Glomerular endothelial cell (primary cell): Measurements from ENCODE around the gene MARK1. TPM values are rescaled to one million over a fixed set of nuclear protein-coding genes. Genes with fewer than 3 reads are reported as not detected.

Source experiments
- DNase-seq: peaks from one replicate; pipeline ENCODE4 v3.0.0-alpha.2; 2011; ENCODE audit warnings: low read depth, low spot score; ENCODE audit errors: extremely low read depth
- total RNA-seq: library from RNA; depleted of rRNA; stranded (reverse); fragments of >200 nt; gene quantifications from 2 replicates; pipeline ENCODE4 v1.2.3, GENCODE V29; 2015

Gene MARK1
- total RNA-seq, 1 donor from 2014 or later: 2.6 TPM

DNA sequence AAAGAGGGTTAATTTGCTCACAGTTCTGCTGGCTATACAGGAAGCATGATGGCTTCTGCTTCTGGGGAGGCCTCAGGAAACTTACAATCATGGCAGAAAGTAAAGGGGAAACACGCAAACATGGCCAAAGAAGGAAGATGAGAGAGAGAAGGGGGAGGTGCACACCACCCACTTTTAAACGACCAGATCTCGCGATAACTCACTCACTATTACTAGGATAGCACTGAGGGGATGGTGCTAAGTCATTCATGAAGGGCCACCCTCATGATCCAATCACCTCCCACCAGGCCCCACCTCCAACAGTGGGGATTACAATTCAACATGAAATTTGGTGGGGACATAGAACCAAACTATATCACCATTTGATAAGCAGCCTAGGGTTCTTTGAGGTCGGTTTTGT is 159.9 kb downstream of the MARK1 start:
- no peak for DNase-seq

DNA sequence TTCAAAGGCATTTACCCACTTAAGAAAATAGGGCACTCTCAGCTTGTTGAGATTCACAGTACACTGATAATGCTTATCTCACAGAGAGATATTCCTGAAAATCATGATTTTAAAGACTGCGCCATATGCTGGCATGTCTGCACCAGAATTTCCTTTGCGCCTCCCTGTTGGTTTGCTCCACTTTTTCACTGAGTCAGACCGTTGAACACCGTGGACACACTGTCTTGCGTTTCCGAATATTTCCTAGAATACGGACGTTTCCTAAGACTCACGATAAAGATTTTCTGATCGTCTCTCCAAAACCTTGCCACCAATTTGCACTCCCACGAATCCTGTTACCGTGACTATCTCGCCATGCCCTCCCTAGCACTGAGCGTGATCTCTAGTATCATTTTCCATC is 161.7 kb downstream of the MARK1 start:
- DNase-seq: no peak

DNA sequence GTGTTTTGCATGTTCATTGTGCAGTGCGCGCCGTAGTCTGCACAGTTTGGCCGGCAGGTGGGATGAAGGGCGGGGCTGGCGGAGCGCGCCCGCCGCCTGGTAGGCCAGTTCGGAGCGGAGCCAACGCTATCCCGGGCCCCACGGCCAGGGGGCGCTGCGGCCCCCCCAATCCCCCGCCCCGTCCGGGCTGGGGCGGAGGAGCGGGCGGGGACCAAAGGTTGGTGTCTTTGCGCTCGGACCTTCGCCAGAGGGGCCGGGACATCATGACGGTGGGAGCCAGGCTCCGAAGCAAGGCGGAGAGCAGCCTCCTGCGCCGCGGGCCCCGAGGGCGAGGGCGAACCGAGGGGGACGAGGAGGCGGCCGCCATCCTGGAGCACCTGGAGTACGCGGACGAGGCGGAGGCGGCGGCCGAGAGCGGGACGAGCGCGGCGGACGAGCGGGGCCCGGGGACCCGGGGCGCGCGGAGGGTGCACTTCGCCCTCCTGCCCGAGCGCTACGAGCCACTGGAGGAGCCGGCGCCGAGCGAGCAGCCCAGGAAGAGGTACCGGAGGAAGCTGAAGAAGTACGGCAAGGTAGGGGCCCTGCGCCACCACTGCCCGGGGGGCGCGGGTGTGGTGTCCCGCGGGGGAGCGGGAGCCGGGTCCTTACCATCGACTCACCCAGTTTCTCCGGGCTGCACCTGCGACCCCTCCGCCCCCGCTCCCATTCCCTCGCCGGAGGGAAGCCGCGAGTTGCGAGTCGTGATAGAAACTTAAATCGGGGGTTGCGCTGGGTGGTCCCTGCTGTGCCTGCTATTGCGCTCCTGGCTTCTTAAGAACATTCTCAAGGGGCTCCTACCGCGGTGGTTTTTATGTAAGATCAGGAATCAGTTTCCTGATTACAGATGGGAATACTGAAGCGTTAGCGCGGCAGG is 162.5 kb downstream of the MARK1 start, which contains the start of gene C1orf115:
Gene C1orf115, plus strand, starts transcription at position 224 of the 913 bp plus-strand sequence. Its CDS starts 40 bp downstream, at position 264.
- no peak for DNase-seq

DNA sequence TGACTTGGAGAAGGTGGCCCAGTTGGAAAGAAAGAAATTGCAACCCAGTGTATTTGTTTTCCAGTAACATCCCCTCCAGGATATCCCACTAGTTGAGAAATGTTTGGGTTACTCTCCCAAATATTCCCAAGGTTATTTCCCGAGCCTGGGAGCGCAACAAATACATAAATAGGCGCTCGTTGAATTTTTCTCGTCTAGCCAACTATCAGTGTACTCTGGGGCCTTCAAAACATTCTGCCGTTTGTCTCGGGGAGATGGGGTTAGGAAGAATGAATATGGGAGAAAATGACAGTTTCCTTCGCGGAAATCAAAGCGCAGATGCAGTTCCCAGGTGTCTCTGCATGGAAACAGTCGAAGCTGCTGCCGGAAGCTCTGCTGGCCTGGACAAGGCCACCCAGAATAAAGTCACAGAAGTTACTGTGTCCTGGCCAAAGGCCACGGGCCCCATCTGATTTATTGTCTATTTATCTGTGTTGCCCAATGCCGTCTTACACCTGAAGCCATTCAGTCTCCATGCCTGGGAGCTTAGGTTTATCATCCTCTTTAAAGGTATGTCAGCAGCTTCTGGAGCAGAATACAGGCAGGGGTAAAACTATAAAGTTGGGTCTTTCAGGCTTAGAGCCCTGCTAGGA is 163.2 kb downstream of the MARK1 start:
- no peak for DNase-seq

DNA sequence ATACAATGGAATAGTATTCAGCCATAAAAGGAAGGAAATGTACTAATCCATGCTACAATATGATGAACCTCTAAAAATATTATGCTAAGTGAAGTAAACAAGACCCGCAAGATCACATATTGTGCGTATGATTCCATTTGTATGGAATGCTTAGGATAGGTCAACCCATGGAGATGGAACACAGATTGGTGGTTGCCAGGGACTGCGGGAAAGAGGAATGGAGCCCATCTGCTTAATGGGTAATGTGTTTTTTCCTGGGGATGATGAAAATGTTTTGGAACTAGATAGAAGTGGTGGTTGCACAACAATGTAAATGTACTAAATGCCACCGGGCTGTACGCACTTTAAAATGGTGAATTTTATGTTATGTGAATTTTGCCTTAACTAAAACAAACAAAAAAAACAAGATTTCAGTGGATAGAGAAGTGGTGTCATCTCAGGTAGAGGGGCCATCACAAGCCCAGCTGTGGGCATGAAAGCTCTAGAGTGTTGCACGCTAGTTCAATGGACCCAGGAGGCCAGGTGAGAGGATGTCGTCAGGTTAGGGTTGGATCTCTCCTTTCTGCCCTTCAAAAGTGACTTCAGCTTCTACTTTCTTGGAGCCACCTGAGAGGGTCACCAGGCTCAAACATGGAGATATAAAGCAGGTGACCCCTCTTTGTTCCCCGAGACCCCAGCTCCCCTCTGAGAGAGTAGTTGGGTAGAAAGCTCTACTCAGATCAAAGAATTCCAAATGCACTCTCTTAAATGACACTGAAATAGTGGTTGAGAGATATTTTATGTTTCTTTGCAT is 164.7 kb downstream of the MARK1 start:
- no peak for DNase-seq

DNA sequence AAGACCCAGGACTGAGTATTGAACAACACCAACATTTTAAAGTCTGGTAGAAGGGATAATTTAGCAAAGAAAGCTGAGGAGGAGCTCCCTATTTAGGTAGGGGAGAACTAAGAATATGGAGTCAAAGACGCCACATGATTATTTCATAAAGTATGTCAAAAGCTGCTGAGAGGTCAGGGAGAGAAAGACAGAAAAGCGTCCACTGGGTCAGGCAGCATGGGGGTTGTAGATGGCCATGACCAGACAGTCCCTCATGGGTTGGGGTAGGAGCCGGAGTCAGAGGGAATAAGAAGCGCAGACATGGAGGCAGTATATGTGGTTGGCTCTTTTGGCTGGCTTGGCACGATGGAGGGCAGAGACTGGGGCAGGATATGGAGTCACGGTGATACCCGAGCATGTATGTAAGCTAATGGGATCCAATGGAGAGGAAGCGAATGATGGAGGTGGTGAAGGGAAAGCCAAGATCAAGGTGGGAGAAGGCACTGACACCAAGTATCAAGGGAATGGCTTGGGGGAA is 167.0 kb downstream of the MARK1 start:
- no peak for DNase-seq

DNA sequence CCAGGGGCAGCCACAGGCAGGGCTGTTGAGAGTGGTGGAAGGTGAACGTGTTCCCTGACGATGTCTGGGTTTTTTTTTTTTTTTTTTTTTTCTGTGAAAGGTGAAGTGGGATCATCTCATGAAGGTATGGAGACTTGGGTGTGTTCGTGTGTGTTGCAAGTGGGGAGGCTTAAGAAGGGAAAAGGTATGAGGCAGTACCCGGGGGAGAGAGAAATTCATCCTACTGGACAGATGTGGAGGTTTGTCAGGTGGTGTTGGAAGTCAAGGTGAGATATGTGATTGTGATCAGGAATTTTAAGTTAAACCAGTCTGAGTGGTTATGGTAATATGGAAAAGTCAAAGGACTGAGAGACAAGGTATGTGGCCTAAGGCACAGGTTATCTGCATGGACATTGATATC is 167.5 kb downstream of the MARK1 start:
- DNase-seq: no peak

DNA sequence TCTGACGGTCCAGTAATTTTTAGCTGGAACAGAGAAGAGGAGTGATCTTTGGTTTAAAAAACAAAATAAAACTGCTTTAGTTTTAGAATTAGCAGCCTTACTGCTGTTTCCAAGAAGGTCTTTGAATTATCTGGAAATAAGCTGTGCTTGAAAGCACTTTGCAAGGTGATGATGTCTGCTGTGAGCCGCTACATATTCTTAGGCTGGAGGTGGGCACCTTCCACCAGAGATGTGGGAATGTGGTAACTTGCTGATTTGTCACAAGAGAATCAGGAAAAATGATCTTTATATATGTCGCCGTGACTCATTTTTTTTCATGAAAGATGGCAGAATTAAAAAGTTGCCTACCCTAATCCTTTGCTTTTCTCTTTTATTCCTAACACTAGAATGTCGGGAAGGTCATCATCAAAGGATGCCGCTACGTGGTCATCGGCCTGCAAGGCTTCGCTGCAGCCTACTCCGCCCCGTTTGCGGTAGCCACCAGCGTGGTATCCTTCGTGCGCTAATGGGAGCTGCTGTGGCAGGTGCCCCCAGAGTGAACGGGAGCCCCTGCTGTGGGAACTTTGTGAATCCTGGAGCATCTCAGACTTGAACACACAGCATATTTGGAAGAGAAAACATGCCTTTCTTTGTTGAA is 168.4 kb downstream of the MARK1 start:
- DNase-seq: no peak

DNA sequence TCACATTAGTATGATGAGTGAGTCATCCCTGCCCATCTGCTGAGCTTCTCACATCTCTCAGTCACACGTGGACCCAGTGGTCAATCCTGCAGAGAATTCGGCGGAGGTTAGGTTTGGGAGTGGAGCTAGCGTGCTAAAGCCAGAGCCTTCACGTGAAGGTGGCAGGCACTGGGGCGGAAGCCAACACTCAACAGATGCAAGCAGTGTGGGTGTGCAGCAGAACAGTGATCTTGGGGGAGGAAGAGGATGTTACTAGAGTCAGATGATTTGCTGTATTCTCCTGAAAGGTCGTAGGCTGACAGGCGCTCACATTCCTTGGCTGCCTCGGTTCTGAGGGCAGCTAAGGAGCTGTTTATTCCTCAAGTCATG is 168.9 kb downstream of the MARK1 start:
- no peak for DNase-seq

DNA sequence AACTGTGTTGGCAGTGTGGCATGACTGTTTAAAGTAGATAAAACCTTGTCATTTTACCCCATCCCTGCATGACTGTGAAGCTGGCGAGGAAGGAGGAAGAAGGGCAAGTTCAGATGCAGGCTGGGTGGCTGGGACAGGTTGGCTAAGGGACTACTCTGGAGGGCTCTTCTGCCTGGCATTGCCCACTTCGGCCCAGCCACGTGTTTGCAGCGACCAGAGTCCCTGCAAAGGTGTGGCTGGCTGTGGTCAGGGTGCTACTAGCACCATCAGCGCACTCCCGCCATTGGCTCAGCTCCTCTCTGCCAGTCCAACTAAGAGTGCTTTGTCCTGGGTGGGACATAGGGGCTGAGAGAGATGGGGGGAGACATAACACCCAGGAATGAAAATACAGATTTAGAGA is 169.4 kb downstream of the MARK1 start:
- no peak for DNase-seq

DNA sequence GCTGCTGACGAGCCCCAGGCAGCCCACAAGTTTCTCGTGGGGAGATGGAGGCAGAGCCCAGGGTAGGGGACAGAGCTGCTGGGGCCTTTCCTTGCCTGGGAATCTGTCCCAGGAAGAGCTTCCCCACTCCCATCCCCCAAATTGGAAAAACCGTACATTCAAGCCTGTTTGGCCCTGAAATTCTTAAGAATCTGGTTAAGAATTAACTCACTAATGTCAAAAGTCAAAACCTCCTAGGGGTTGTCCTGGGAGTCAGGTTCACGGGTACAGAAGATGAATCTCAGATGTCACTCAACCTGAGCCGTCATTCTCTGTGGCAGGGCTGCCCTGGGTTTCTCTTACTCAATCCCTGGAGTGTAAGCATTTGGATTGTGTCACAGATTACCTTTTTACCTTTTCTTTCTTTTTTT is 170.7 kb downstream of the MARK1 start:
- no peak for DNase-seq

DNA sequence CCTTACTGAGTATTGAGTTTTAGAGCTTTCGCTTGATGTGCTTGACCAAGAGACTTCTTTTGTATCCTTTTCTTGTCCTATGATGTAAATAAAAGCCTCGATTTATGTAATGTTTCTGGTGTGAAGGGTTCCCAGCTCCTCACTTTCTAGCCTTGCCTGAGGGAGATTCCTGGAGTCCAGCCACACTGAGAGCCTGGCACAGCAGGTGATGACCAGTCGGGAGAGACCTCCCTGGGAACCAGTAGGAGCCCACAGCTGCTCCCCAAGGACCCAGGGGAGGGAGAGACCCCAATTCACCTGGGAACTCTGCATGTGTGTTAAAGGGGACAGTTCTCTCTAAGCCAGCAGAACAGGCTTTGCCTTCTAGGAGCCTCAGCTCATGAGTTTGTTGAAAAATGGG is 171.1 kb downstream of the MARK1 start:
- DNase-seq: no peak

DNA sequence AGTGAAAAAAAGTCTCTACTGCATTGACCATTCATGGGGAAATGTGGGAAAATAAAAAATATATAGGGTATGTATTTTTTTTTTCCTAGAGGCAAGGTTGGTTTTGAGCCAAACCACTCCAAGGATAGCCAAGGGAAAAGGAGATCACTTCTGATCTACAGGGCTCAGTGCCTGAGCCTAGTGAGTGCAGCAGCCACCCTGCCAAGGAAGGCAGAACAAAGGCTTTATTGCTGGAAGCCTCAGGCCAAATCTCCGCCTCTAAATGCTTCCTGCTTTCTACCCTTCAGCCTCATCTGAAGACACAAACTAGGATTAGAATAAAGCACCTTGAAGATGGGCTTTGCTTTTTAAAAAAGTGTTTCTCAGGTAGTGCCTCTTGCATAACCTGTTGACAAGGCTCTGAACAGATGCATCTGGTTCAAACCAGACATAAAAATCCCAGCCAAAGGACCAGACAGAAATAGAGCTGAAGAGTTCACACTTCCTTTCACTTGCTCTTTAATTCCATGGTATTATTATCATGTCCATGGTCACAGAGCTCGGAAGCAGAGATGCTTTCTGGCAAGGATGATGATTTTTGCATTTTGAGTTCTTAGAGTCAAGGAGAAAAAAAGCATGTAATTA is 172.7 kb downstream of the MARK1 start:
- no peak for DNase-seq

DNA sequence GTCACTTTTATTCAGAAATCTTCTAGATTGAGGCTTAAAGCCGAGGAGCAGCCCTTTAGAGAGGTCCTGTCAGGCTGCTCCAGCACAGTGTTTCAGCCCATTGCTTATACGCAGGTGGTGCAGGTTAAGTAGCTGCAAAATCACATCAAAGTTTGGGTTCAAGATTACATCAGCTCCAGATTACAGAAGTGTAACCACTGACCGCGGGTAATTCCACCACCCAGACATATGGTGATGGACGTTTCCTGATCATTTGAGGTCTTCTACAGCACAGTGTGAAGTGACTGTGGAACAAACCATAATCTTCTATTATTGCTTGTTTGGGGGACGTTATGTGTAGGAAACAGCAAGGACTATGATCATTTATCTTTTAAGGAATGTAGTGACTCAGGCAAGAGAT is 174.0 kb downstream of the MARK1 start:
- DNase-seq: no peak

DNA sequence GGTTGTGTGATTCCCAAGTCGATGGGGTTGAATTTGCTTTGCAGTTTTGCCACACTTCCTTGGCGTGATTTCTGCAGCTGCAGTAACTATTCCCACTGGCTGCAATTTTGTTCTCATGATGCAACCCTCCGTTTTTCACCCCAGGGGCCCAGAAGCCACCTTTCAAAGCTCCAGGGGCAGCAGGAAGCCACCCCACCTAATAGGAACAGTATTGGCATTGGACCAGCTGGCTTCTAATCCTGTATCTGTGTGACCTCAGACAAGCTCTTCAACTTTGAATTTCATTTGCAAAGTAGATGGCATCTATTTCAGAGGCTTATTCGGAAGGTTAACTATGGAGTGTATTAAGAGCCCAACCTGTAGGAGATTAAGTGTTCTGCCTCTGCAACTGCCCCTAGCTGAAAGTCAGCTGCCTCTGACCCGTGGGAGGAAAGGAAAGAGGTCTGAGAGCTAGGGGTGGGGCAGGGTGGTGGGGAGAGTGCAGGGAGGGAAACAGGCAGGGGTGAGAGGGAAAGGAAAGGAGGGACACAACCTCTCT is 174.9 kb downstream of the MARK1 start:
- DNase-seq: no peak

DNA sequence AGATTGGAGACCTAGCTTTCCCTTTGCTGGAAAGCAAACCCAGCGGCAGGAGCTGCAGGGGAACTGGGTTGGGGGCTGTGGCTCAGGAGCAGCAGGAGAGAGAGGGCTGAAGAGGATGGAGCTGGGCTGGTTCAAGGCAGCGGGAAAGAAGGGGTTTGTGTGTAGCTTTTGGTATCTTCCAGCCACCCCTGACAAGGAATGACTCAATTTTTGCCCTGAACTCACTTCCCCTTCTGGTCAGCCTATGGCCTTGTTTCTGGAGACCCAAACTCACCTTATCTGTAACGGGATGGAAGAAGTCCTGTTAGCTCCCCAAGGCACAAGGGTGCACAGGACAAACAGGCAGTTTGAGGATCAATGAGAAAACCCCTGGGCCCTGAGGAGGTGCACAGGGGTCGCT is 175.4 kb downstream of the MARK1 start:
- no peak for DNase-seq

DNA sequence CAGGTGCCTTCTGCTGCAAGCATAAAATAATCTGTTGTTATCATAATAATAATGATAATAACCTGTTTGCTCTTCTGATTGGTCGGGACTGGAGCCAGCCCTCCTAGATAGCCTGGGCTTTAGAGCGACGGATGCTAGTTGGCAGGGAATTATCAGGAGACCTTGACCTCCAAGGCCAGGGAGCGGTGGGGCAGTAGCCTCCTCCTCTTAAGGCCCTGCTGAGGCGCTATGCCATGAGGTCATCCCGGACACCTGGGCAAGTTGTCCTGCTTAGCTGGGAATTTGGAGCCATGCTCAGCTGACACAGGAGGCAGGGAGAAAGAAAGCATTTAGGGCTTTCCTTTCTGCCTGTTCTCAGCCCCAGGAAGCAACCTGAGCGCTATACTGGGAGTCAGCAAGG is 177.8 kb downstream of the MARK1 start:
- DNase-seq: no peak

DNA sequence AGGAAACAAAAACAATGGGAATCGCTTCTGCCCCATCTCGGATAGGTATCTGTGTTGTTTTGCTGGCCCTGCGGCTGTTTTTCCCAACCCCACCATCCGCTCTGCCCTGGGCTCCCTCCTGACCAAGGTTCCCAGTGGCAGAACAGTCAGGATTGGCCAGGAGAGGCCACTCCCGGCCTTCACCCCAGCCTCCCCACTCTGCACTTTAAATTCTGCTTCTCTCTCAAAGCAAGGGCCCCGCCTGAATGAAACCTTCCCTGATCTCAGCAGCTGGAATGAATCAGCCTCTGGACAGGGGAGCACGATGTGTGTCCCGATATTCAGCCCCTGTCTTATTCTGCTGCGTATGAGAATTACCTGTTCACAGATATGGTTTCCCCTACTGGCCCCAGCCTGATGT is 178.5 kb downstream of the MARK1 start:
- DNase-seq: no peak

DNA sequence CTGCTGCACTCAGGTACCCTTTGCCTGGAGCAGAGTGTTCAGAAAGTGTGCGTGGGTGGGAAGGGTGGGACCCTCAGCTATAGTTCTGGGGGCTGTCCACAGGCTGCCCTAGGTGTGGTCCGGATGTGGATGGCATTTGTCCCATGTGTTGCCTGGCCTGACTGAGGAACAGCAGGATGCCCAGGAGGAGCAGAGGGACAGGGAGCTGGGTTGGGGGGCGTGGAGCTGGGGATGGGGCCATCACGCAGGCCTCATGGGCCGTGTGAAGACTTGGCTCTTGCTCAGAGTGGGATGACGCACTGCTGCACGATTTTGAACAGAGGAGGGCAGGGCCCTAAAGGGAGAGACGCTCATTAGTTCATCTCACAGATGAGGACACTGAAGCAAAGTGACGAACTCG is 179.2 kb downstream of the MARK1 start:
- no peak for DNase-seq

DNA sequence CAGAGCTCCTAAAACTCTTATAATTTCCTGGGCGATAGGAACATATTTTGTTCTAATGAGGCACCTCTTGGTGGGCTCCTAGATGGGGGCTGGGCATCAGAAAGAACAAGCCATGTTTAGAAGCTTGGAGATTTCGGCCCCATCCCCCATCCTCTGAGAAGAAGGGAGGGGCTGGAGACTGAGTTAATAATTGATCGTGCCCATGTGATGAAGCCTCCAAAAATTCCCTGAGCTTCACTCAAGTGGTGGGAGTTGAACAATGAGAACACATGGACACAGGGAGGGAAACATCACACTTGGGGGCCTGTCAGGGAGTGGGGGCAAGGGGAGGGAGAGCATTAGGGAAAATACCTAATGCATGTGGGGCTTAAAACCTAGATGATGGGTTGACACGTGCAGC is 180.3 kb downstream of the MARK1 start:
- no peak for DNase-seq
